Activated CD4-positive, CD25-positive, alpha-beta regulatory T cell treated with anti-CD3 and anti-CD28 coated beads, Interleukin-2, amount 50 U/mL, for 16 hours (primary cell): Measurements from ENCODE around the gene RPL29.

ENCODE experiments used
- DNase-seq: peaks from one replicate; pipeline ENCODE4 v3.0.0-alpha.2; 2020; ENCODE audit warnings: low read depth, low spot score

RPL29 gene

GRCh38 chr3:51983578-51984268, 12.0 kb downstream of the RPL29 start:
- DNase-seq: no peak

GRCh38 chr3:51982838-51983577, 12.7 kb downstream of the RPL29 start, which contains the start of gene ACY1:
Gene ACY1 (plus strand): TSS chr3:51983535. CDS start chr3:51984065, 530 bp downstream.
- DNase-seq: peak; percentile 42

GRCh38 chr3:51982352-51982837, 13.3 kb downstream of the RPL29 start:
- DNase-seq: no peak

- no peak for DNase-seq
These were observed 15.4 kb downstream of the RPL29 start for GRCh38 chr3:51980253-51980652.

- DNase-seq: no peak
These were observed 17.6 kb downstream of the RPL29 start for GRCh38 chr3:51978143-51978502.

GRCh38 chr3:51977446-51978142, 18.1 kb downstream of the RPL29 start:
- DNase-seq: no peak

GRCh38 chr3:51975852-51976549, 19.7 kb downstream of the RPL29 start:
- DNase-seq: no peak

GRCh38 chr3:51974963-51975851, 20.5 kb downstream of the RPL29 start, which contains the start of gene ABHD14A:
Gene ABHD14A (plus strand): TSS chr3:51975064. CDS start chr3:51975136, 72 bp downstream.
- DNase-seq: peak; percentile 38

- no peak for DNase-seq
These were observed 21.3 kb downstream of the RPL29 start for GRCh38 chr3:51974277-51974962.

- no peak for DNase-seq
These were observed 24.3 kb downstream of the RPL29 start for GRCh38 chr3:51971350-51971749.

GRCh38 chr3:51970606-51971300, 24.9 kb downstream of the RPL29 start:
- DNase-seq: no peak

GRCh38 chr3:51969841-51970240, 25.9 kb downstream of the RPL29 start:
- DNase-seq: no peak

- no peak for DNase-seq
These were observed 26.6 kb downstream of the RPL29 start for GRCh38 chr3:51968883-51969678.

GRCh38 chr3:51968170-51968775, 27.4 kb downstream of the RPL29 start:
- no peak for DNase-seq

GRCh38 chr3:51967384-51968169, 28.1 kb downstream of the RPL29 start, which contains the start of gene PCBP4:
Gene PCBP4 (minus strand): TSS chr3:51967454. CDS start chr3:51961240, 6,214 bp downstream.
- no peak for DNase-seq

- no peak for DNase-seq
These were observed 28.7 kb downstream of the RPL29 start for GRCh38 chr3:51966922-51967383.

GRCh38 chr3:51966486-51966885, 29.2 kb downstream of the RPL29 start:
- no peak for DNase-seq
